HepG2 (cell line): ENCODE data around the gene SYT17. TPM values are rescaled to one million over a fixed set of nuclear protein-coding genes. Genes with fewer than 3 reads are reported as not detected.

Source experiments
- BRD4 ChIP-seq: sonication (generic); formaldehyde crosslinking; IDR thresholded peaks from 2 replicates; pipeline ENCODE4 v1.4.0; 2020; ENCODE audit warnings: missing genetic modification reagents
- CREB1 ChIP-seq, 2 experiments: fragments of 450-650 bp in 1 of 2; IDR thresholded peaks; 2 replicates each; pipeline ENCODE4 v1.6.1; 2016 to 2017; ENCODE audit warnings: control low read depth in 1 of 2, mild to moderate bottlenecking in 1 of 2, missing compliant biosample characterization in 1 of 2, missing genetic modification characterization in 1 of 2
- FOXO1 ChIP-seq: sonication (generic); formaldehyde crosslinking; IDR thresholded peaks from 2 replicates; pipeline ENCODE4 v1.4.0; 2020; ENCODE audit warnings: missing genetic modification reagents
- FOXO4 ChIP-seq: sonication (generic); formaldehyde crosslinking; conservative IDR thresholded peaks from 2 replicates; pipeline ENCODE4 v1.8.1; 2023; ENCODE audit warnings: missing genetic modification reagents
- HDAC1 ChIP-seq: sonication (generic); formaldehyde crosslinking; IDR thresholded peaks from 2 replicates; pipeline ENCODE4 v1.5.1; 2020; ENCODE audit warnings: mild to moderate bottlenecking, missing genetic modification reagents
- HHEX ChIP-seq: IDR thresholded peaks from 2 replicates; pipeline ENCODE4 v1.6.1; 2016; ENCODE audit warnings: control low read depth
- HOXA3 ChIP-seq: sonication (generic); formaldehyde crosslinking; IDR thresholded peaks from 2 replicates; pipeline ENCODE4 v1.5.0; 2020; ENCODE audit warnings: missing genetic modification reagents
- HOXA5 ChIP-seq: sonication (generic); formaldehyde crosslinking; IDR thresholded peaks from 2 replicates; pipeline ENCODE4 v1.4.0; 2020; ENCODE audit warnings: missing genetic modification reagents
- KDM3A ChIP-seq: IDR thresholded peaks from 2 replicates; pipeline ENCODE4 v1.6.1; 2018; ENCODE audit warnings: low read depth, missing compliant biosample characterization
- POLR2G ChIP-seq: fragments of 200-400 bp; formaldehyde crosslinking; IDR thresholded peaks from 2 replicates; pipeline ENCODE4 v1.6.1; 2018; ENCODE audit warnings: mild to moderate bottlenecking, low read depth, low read length, moderate library complexity
- RNF2 ChIP-seq: fragments of 450-650 bp; conservative IDR thresholded peaks from 2 replicates; pipeline ENCODE4 v1.6.1; 2016; ENCODE audit warnings: low read depth
- SKI ChIP-seq: fragments of 450-650 bp; IDR thresholded peaks from one replicate; pipeline ENCODE4 v1.6.1; 2018; ENCODE audit warnings: mild to moderate bottlenecking; ENCODE audit not compliant: partially characterized antibody
- SRSF1 ChIP-seq: fragments of 200-400 bp; formaldehyde crosslinking; optimal IDR thresholded peaks from 2 replicates; pipeline ENCODE3; 2017; ENCODE audit warnings: mild to moderate bottlenecking, low read depth, low read length, moderate library complexity
- STAT6 ChIP-seq: sonication (generic); formaldehyde crosslinking; IDR thresholded peaks from 2 replicates; pipeline ENCODE4 v1.4.0; 2020; ENCODE audit warnings: missing genetic modification reagents, mild to moderate bottlenecking, borderline replicate concordance
- TARDBP ChIP-seq: sonication (generic); formaldehyde crosslinking; IDR thresholded peaks from 2 replicates; pipeline ENCODE4 v1.8.0; 2022; ENCODE audit warnings: mild to moderate bottlenecking, missing genetic modification reagents
- THYN1 ChIP-seq: sonication (generic); formaldehyde crosslinking; IDR thresholded peaks from 2 replicates; pipeline ENCODE4 v1.8.1; 2023; ENCODE audit warnings: low read depth, mild to moderate bottlenecking, moderate library complexity, missing genetic modification reagents, borderline replicate concordance
- ZBTB38 ChIP-seq: sonication (generic); formaldehyde crosslinking; IDR thresholded peaks from 2 replicates; pipeline ENCODE4 v1.5.1; 2020; ENCODE audit warnings: mild to moderate bottlenecking, missing genetic modification reagents
- ZMAT3 ChIP-seq: sonication (generic); formaldehyde crosslinking; conservative IDR thresholded peaks from 2 replicates; pipeline ENCODE4 v1.7.0; 2021; ENCODE audit warnings: missing genetic modification reagents
- ZNF17 ChIP-seq: sonication (generic); formaldehyde crosslinking; IDR thresholded peaks from 2 replicates; pipeline ENCODE4 v1.5.0; 2020; ENCODE audit warnings: mild to moderate bottlenecking, missing genetic modification reagents
- ZNF235 ChIP-seq: sonication (generic); formaldehyde crosslinking; IDR thresholded peaks from 2 replicates; pipeline ENCODE4 v1.8.1; 2023; ENCODE audit warnings: mild to moderate bottlenecking, missing genetic modification reagents, borderline replicate concordance
- ZNF574 ChIP-seq: sonication (generic); formaldehyde crosslinking; IDR thresholded peaks from 2 replicates; pipeline ENCODE4 v1.4.0; 2020; ENCODE audit warnings: missing genetic modification reagents
- ZNF672 ChIP-seq: sonication (generic); formaldehyde crosslinking; IDR thresholded peaks from 2 replicates; pipeline ENCODE4 v1.8.1; 2022; ENCODE audit warnings: missing genetic modification reagents
- polyA plus RNA-seq, 8 experiments: library from polyadenylated mRNA; depleted of rRNA in 3 of 8; stranded (reverse) in 7 of 8; unstranded in 1 of 8; fragments of >200 nt; fragmentation: Illumina TruSeq in 4 of 8; extraction: Trizol in 4 of 8; gene quantifications; 2 replicates each; pipeline versions ENCODE4 v1.2.1 to v1.2.3, GENCODE V29; 2011 to 2016; ENCODE audit warnings: low read depth in 4 of 8, missing spikeins in 1 of 8, mixed read lengths in 1 of 8; ENCODE audit not compliant: insufficient read depth in 1 of 8
- total RNA-seq, 5 experiments: library from RNA; depleted of rRNA; stranded (reverse); fragments of >200 nt; fragmentation: Illumina TruSeq; extraction: Trizol; gene quantifications; 2 replicates each; pipeline ENCODE4 v1.2.3, GENCODE V29; 2016; ENCODE audit warnings: low read depth in 1 of 5
- TF ChIP-seq, protein P1 (sequence below): fragments of 450-650 bp; IDR thresholded peaks from 2 replicates; pipeline ENCODE4 v1.6.1; 2017

SYT17 gene
- total and polyA plus RNA-seq, 2 of the 13 experiments (the other 11 are each of a cell fraction or from before 2014, with no cell fraction given), result 0.44 TPM; not detected in 1

DNA sequence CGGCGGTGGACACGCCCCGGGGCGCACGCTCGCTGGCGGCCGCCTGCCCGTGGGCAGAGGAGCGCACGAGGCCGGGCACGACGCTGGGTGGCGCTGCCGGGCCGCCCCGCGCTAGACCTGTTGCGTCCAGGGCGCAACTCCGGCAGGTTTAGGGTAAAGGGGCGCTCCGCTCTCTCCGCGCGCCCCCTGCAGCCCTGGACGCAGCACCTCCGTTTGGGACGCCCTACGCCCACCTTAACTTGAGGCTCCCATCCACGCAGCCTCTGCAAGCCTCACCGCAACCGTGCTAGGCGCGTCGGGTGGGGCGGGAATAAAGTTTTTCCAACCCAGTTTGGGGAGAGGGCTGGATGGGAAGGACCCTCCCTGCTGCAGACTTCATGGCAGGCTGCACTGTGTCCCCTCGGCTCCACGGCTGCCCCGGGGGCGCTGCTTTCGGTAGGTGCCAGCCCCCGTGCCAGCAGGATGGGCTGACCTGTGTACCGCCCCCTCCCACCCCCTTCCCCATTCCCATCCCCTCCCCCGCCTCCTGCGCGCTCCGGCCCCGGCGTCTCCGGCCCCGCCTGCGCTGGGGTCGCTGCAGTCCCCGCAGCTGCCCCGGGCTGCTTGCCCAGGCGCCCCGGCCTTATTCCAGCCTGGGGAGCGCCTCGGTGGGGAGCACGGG, at the start of gene SYT17 (continued):
- TF ChIP-seq ZBTB38 (CRISPR knock-in tag), result peak; percentile 66; the same call in 1 of the 2 replicates
- peak; percentile 59; the same call in 1 of the 2 replicates for TF ChIP-seq ZNF574 (CRISPR knock-in tag)
- no peak for TF ChIP-seq ZMAT3 (CRISPR knock-in tag)
- TF ChIP-seq ZNF17 (CRISPR knock-in tag), result no peak
- TF ChIP-seq SKI, result peak; percentile 29
- peak; percentile 53; the same call in 1 of the 2 replicates for TF ChIP-seq HOXA3
- no peak for TF ChIP-seq HHEX (CRISPR knock-in tag)
- TF ChIP-seq FOXO1 (CRISPR knock-in tag), result peak; percentile 56
- no peak for TF ChIP-seq ZNF672 (CRISPR knock-in tag)
- TF ChIP-seq HDAC1 (CRISPR knock-in tag), result no peak
- 0 out of 2 replicates have a peak, but pooled peaks have one; percentile 32 for TF ChIP-seq TARDBP
- TF ChIP-seq POLR2G, result no peak
- TF ChIP-seq STAT6, result no peak
- no peak for TF ChIP-seq FOXO4 (CRISPR knock-in tag)
- no peak for TF ChIP-seq BRD4 (CRISPR knock-in tag)
- no peak for TF ChIP-seq HOXA5 (CRISPR knock-in tag)
- peak; percentile 76; the same call in 1 of the 2 replicates for TF ChIP-seq ZNF235 (CRISPR knock-in tag)
- TF ChIP-seq, protein P1, sequence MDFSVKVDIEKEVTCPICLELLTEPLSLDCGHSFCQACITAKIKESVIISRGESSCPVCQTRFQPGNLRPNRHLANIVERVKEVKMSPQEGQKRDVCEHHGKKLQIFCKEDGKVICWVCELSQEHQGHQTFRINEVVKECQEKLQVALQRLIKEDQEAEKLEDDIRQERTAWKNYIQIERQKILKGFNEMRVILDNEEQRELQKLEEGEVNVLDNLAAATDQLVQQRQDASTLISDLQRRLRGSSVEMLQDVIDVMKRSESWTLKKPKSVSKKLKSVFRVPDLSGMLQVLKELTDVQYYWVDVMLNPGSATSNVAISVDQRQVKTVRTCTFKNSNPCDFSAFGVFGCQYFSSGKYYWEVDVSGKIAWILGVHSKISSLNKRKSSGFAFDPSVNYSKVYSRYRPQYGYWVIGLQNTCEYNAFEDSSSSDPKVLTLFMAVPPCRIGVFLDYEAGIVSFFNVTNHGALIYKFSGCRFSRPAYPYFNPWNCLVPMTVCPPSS, result no peak
- no peak for TF ChIP-seq KDM3A (CRISPR knock-in tag)
- peak; percentile 58; the same call in 1 of the 2 replicates for TF ChIP-seq RNF2
- no peak for TF ChIP-seq CREB1 (IDR thresholded peaks at IDR 0.05)
- no peak for TF ChIP-seq CREB1 (CRISPR knock-in tag; IDR thresholded peaks at IDR 0.05)
- no peak for TF ChIP-seq THYN1
- TF ChIP-seq SRSF1, result peak; percentile 39
